KBM-7 (cell line): ENCODE data around the gene RNF151.
"Not testable (repeated sequence)": the region's sequence is repeated elsewhere in the genome, so short reads cannot be mapped to it uniquely, and the experiment has no call there.

Source experiments
- DNase-seq: peaks from one replicate; pipeline ENCODE4 v3.0.0-alpha.2; 2015
- in situ Hi-C: fragments of 300-500 bp; cut with MboI; formaldehyde crosslinking; loops from 2 replicates; pipeline ENCODE4 v1.14.3; 2020; ENCODE audit warnings: low sequenced_read_pairs, low pct_unique_long_range_greater_than_20kb, mixed read lengths

Gene RNF151

GRCh38 chr16:2002406-2003230 is 36.0 kb downstream of the RNF151 start:
- in situ Hi-C loops = no loop called here
- DNase-seq = no peak

- no peak for DNase-seq
- in situ Hi-C loops = no loop called here
Observed at GRCh38 chr16:2003231-2003826, 36.7 kb downstream of the RNF151 start.

GRCh38 chr16:2003827-2004641 is 37.4 kb downstream of the RNF151 start:
- in situ Hi-C loops = no loop called here
- peak; percentile 91 for DNase-seq

- in situ Hi-C loops = no loop called here
Observed at GRCh38 chr16:2004795-2005517, 38.3 kb downstream of the RNF151 start.

GRCh38 chr16:2005646-2006045 is 39.0 kb downstream of the RNF151 start:
- in situ Hi-C loops = no loop called here
- DNase-seq = no peak

More at GRCh38 chr16:2004795-2005517, 38.3 kb downstream of the RNF151 start:
- no peak for DNase-seq

GRCh38 chr16:2006317-2006716 is 39.7 kb downstream of the RNF151 start:
- in situ Hi-C loops = no loop called here
- DNase-seq = no peak

- no peak for DNase-seq
- in situ Hi-C loops = no loop called here
Observed at GRCh38 chr16:2007081-2007836, 40.6 kb downstream of the RNF151 start.

- peak; percentile 71 for DNase-seq
- in situ Hi-C loops = no loop called here
Observed at GRCh38 chr16:2008009-2008526, 41.4 kb downstream of the RNF151 start.

- DNase-seq = peak; percentile 49
Observed at GRCh38 chr16:2008631-2009163, 42.0 kb downstream of the RNF151 start.

GRCh38 chr16:2009164-2009711 is 42.6 kb downstream of the RNF151 start:
- in situ Hi-C loops = no loop called here
- DNase-seq = no peak

More at GRCh38 chr16:2008631-2009163, 42.0 kb downstream of the RNF151 start:
- in situ Hi-C loops = no loop called here

GRCh38 chr16:2009791-2010510 is 43.3 kb downstream of the RNF151 start, which contains the start of gene ZNF598:
Gene ZNF598 (minus strand): TSS chr16:2009821.
- in situ Hi-C loops = no loop called here
- DNase-seq = peak; percentile 82

GRCh38 chr16:2011726-2012125 is 45.1 kb downstream of the RNF151 start:
- in situ Hi-C loops, DNase-seq: not testable (repeated sequence)

GRCh38 chr16:2013527-2013926 is 46.9 kb downstream of the RNF151 start:
- no peak for DNase-seq
- in situ Hi-C loops = no loop called here

GRCh38 chr16:2015117-2015946 is 48.7 kb downstream of the RNF151 start:
- no peak for DNase-seq
- in situ Hi-C loops = no loop called here

- in situ Hi-C loops = no loop called here
- no peak for DNase-seq
Observed at GRCh38 chr16:2015947-2016208, 49.2 kb downstream of the RNF151 start.

GRCh38 chr16:2016407-2016922 is 49.8 kb downstream of the RNF151 start:
- DNase-seq = peak; percentile 42
- in situ Hi-C loops = no loop called here
